Activated CD4-positive, alpha-beta memory T cell treated with anti-CD3 and anti-CD28 coated beads, Interleukin-2, amount 10 ng/mL, durations not matched to agents 7 days and 5 days (primary cell): ENCODE data around the gene LRRC59. TPM values are rescaled to one million over a fixed set of nuclear protein-coding genes. Genes with fewer than 3 reads are reported as not detected.

Source experiments
- CTCF ChIA-PET: fragments of 350-600 bp; sonication (Branson Sonifier 250); formaldehyde crosslinking; loops from one replicate; lab custom pipeline; 2021; ENCODE audit warnings: antibody characterized with exemption, inconsistent platforms; lab: Charles Lee
- POLR2A ChIA-PET: fragments of 350-600 bp; sonication (Branson Sonifier 250); formaldehyde crosslinking; loops from one replicate; lab custom pipeline; 2021; ENCODE audit warnings: antibody characterized with exemption; lab: Charles Lee
- DNase-seq: peaks from one replicate; pipeline ENCODE4 v3.0.0-alpha.2; 2020
- H3K27ac Mint-ChIP-seq: one replicate; pipeline ENCODE4 v1.8.0; 2021; ENCODE audit warnings: mild to moderate bottlenecking, mixed read lengths
- H3K27me3 Mint-ChIP-seq: one replicate; pipeline ENCODE4 v1.8.0; 2021; ENCODE audit warnings: mixed read lengths
- H3K36me3 Mint-ChIP-seq: one replicate; pipeline ENCODE4 v1.8.0; 2021; ENCODE audit warnings: low read depth, mixed read lengths
- H3K4me1 Mint-ChIP-seq: one replicate; pipeline ENCODE4 v1.8.0; 2021; ENCODE audit warnings: mixed read lengths
- H3K4me3 Mint-ChIP-seq: one replicate; pipeline ENCODE4 v1.8.0; 2021; ENCODE audit warnings: mild to moderate bottlenecking, mixed read lengths
- H3K9me3 Mint-ChIP-seq: one replicate; pipeline ENCODE4 v1.8.0; 2021; ENCODE audit warnings: mixed read lengths
- total RNA-seq, 2 experiments: library from RNA; stranded (reverse); gene quantifications; one replicate each; pipeline ENCODE4 v1.2.3, GENCODE V29; 2021

The LRRC59 gene
- total RNA-seq, 2 experiments from 2014 or later: 67.1 to 68.9 TPM

- Mint-ChIP-seq H3K9me3 (peaks cover 2% of the 10 kb centered on the region), H3K4me1 (peaks cover 30% of the 10 kb centered on the region)
- CTCF ChIA-PET: interaction anchor here (0.6 to 3.8 kb wide), 45 partner anchors 8 to 598 kb away, joined by 3 to 75 read pairs (median 7); partner anchors contain the start of genes ACSF2, CHAD, COL1A1 and EME1
Observed at GRCh38 chr17:50396261-50397110, 837 bp downstream of the LRRC59 start.

GRCh38 chr17:50394711-50395110 is 2.6 kb downstream of the LRRC59 start:
- H3K9me3 Mint-ChIP-seq: peaks cover 2% of the 10 kb centered on the region
- H3K4me3 Mint-ChIP-seq: peak overlapping the region; percentile 82
- H3K27me3 Mint-ChIP-seq: no peaks in the 10 kb centered on the region
- peak overlapping the region; percentile 15 for H3K27ac Mint-ChIP-seq
- DNase-seq: no peak
- peaks cover 52% of the 10 kb centered on the region for H3K36me3 Mint-ChIP-seq
- ChIA-PET POLR2A (interaction anchor here (6.2 to 6.4 kb wide), 2 partner anchors 24 to 31 kb away, joined by 55 to 142 read pairs; partner anchors contain the start of genes EME1 and MRPL27), CTCF (interaction anchor here (1.5 to 2.9 kb wide), 2 partner anchors 26 to 33 kb away, joined by 3 to 9 read pairs; no protein-coding TSS in a partner anchor)
- H3K4me1 Mint-ChIP-seq: peaks cover 30% of the 10 kb centered on the region

More at GRCh38 chr17:50396261-50397110, 837 bp downstream of the LRRC59 start:
- POLR2A ChIA-PET: interaction anchor here (0.6 to 6.4 kb wide), 20 partner anchors 8 to 725 kb away, joined by 3 to 142 read pairs (median 6); partner anchors contain the start of genes ACSF2, EME1, MRPL27 and XYLT2
- DNase-seq: peak; percentile 26
- Mint-ChIP-seq H3K27ac (peak overlapping the region; percentile 88), H3K27me3 (no peaks in the 10 kb centered on the region), H3K36me3 (peaks cover 40% of the 10 kb centered on the region), H3K4me3 (peak overlapping the region; percentile 82)

DNA sequence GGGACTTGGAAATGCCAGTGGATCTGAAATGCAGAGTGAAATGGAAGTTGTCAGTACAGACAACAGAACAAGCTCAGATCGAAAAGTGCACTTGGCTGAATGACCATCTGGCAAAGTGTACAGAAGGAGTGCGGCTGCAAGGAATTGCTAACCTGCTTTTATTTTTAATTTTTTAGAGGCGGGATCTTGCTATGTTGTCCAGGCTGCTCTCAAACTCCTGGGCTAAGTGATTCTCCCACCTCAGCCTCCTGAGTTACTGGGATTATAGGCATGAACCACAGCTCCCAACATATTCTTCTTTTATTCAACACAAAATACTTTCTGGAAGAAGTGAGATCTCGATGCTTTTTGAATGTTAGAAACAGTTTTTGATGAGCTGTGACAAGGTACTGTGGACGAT is 3.6 kb downstream of the LRRC59 start:
- CTCF ChIA-PET: interaction anchor here (1.5 to 2.9 kb wide), 2 partner anchors 27 to 32 kb away, joined by 3 to 9 read pairs; no protein-coding TSS in a partner anchor
- Mint-ChIP-seq H3K4me1 (peaks cover 30% of the 10 kb centered on the region), H3K36me3 (peaks cover 61% of the 10 kb centered on the region)

GRCh38 chr17:50392621-50393020 is 4.7 kb downstream of the LRRC59 start:
- Mint-ChIP-seq H3K27me3 (no peaks in the 10 kb centered on the region), H3K36me3 (peaks cover 72% of the 10 kb centered on the region), H3K4me3 (no peak overlapping the region), H3K9me3 (no peaks in the 10 kb centered on the region), H3K4me1 (peaks cover 28% of the 10 kb centered on the region), H3K27ac (no peak overlapping the region)
- ChIA-PET CTCF (interaction anchor here (2.9 kb wide), 1 partner anchor 30 kb away, joined by 9 read pairs; no protein-coding TSS in a partner anchor), POLR2A (interaction anchor here (0.7 to 2.7 kb wide), 4 partner anchors 11 to 33 kb away, joined by 3 to 21 read pairs (median 3); partner anchors contain the start of genes EME1 and MRPL27)
- DNase-seq: no peak

More for the DNA sequence above, 3.6 kb downstream of the LRRC59 start:
- POLR2A ChIA-PET: interaction anchor here (1.0 to 6.4 kb wide), 4 partner anchors 13 to 31 kb away, joined by 3 to 142 read pairs (median 29); partner anchors contain the start of genes EME1 and MRPL27
- Mint-ChIP-seq H3K27me3 (no peaks in the 10 kb centered on the region), H3K9me3 (no peaks in the 10 kb centered on the region), H3K4me3 (no peak overlapping the region), H3K27ac (no peak overlapping the region)
- DNase-seq: no peak

- H3K4me3 Mint-ChIP-seq: no peak overlapping the region
- no peaks in the 10 kb centered on the region for H3K9me3 Mint-ChIP-seq
- no peak for DNase-seq
- H3K4me1 Mint-ChIP-seq: peaks cover 9% of the 10 kb centered on the region
- CTCF ChIA-PET: interaction anchor here (0.5 to 1.7 kb wide), 2 partner anchors 8 to 1417 kb away, joined by 3 to 13 read pairs; partner anchors contain the start of gene LRRC59
- no peak overlapping the region for H3K27ac Mint-ChIP-seq
- peaks cover 88% of the 10 kb centered on the region for H3K36me3 Mint-ChIP-seq
- POLR2A ChIA-PET: interaction anchor here (1.2 to 1.7 kb wide), 3 partner anchors 8 to 10 kb away, joined by 4 to 7 read pairs (median 5); no protein-coding TSS in a partner anchor
- H3K27me3 Mint-ChIP-seq: no peaks in the 10 kb centered on the region
Observed at GRCh38 chr17:50389534-50389933, 7.8 kb downstream of the LRRC59 start.

DNA sequence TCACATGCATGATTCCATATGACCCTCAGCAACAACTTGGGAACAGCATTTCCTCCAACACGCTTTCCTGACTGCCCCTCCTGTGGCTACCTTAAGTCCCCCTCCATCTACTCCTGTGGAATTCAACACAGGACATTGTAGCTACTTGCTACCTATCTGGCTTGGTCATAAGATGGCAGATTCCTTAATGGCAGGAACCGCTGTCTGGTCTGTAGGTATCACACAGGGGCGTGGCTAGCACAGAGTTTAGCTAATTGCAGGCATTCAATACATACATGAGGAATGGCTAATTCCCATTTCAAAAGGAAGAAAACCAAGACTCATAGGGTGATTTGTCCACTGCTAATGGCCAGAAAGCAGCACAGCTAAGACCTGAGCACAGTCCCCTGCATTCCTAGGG is 8.6 kb downstream of the LRRC59 start:
- no peak for DNase-seq
- H3K27ac Mint-ChIP-seq: no peak overlapping the region
- peaks cover 86% of the 10 kb centered on the region for H3K36me3 Mint-ChIP-seq
- H3K4me3 Mint-ChIP-seq: no peak overlapping the region
- H3K9me3 Mint-ChIP-seq: no peaks in the 10 kb centered on the region
- peaks cover 2% of the 10 kb centered on the region for H3K4me1 Mint-ChIP-seq
- no peaks in the 10 kb centered on the region for H3K27me3 Mint-ChIP-seq
- ChIA-PET CTCF (interaction anchor here (1.7 kb wide), 1 partner anchor 9 kb away, joined by 13 read pairs; the partner anchor contains the start of gene LRRC59), POLR2A (interaction anchor here (1.0 to 1.6 kb wide), 4 partner anchors 8 to 12 kb away, joined by 3 to 5 read pairs (median 4); no protein-coding TSS in a partner anchor)

GRCh38 chr17:50386510-50386909 is 10.8 kb downstream of the LRRC59 start:
- Mint-ChIP-seq H3K4me3 (no peak overlapping the region), H3K27me3 (no peaks in the 10 kb centered on the region), H3K9me3 (no peaks in the 10 kb centered on the region), H3K27ac (no peak overlapping the region), H3K4me1 (no peaks in the 10 kb centered on the region), H3K36me3 (peaks cover 89% of the 10 kb centered on the region)
- ChIA-PET POLR2A (interaction anchor here (1.2 to 1.3 kb wide), 3 partner anchors 12 to 21 kb away, joined by 3 to 5 read pairs (median 4); partner anchors contain the start of genes EME1 and MRPL27), CTCF (interaction anchor here (3.1 to 4.7 kb wide), 2 partner anchors 11 to 24 kb away, joined by 10 to 37 read pairs; partner anchors contain the start of gene LRRC59)
- no peak for DNase-seq

DNA sequence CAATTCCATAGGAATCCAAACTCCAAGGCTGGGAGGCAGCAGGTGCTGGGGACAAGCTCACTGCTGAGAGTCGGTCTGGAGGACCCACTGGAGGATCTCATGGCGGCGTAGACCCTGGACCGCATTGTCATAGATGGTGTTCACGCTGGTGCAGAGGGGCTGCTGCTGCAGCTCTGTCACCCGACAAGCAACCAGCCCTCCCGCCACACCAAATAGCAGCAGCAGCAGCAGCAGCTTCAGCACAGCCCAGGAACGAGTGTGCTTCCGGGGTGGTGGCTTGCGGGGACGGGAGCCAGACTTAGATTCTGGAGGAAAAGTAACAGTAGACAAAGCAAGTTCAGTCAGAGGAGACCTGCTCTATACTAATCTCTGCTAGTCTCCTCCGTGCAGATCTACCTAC is 14.4 kb downstream of the LRRC59 start:
- Mint-ChIP-seq H3K27me3 (no peaks in the 10 kb centered on the region), H3K36me3 (peaks cover 91% of the 10 kb centered on the region), H3K27ac (no peak overlapping the region), H3K4me3 (no peak overlapping the region), H3K4me1 (no peaks in the 10 kb centered on the region), H3K9me3 (no peaks in the 10 kb centered on the region)
- DNase-seq: no peak
- ChIA-PET POLR2A (interaction anchor here (4.3 to 8.0 kb wide), 2 partner anchors 10 to 14 kb away, joined by 26 to 44 read pairs; partner anchors contain the start of genes EME1, LRRC59 and MRPL27), CTCF (interaction anchor here (1.1 to 3.9 kb wide), 3 partner anchors 8 to 21 kb away, joined by 3 to 16 read pairs (median 8); partner anchors contain the start of gene LRRC59)

DNA sequence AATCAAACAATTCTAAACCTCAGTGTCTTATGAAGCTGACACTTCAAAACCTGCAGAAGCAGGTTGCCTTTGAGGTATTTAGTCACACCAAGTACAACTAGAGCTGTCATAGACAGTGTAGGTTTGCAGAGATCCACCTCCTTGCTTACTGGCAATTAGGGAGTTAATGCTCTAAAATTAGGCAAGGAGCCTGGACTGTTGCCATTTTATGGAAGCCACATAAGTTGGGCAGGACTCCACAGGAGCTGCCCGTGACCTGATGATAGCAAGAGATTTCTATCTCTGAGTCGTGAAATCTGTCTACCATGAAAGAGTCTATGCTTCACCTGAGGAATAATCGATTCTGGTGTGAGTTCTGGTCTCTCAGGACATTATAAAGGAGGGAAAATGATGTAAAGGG is 15.4 kb downstream of the LRRC59 start:
- Mint-ChIP-seq H3K9me3 (no peaks in the 10 kb centered on the region), H3K36me3 (peaks cover 84% of the 10 kb centered on the region), H3K4me1 (peaks cover 3% of the 10 kb centered on the region), H3K27me3 (no peaks in the 10 kb centered on the region), H3K4me3 (no peak overlapping the region), H3K27ac (no peak overlapping the region)
- DNase-seq: no peak
- ChIA-PET CTCF (interaction anchor here (1.1 to 3.9 kb wide), 3 partner anchors 9 to 20 kb away, joined by 3 to 16 read pairs (median 8); partner anchors contain the start of gene LRRC59), POLR2A (interaction anchor here (0.6 to 8.0 kb wide), 7 partner anchors 8 to 336 kb away, joined by 3 to 44 read pairs (median 3); partner anchors contain the start of genes EME1, LRRC59 and MRPL27)

DNA sequence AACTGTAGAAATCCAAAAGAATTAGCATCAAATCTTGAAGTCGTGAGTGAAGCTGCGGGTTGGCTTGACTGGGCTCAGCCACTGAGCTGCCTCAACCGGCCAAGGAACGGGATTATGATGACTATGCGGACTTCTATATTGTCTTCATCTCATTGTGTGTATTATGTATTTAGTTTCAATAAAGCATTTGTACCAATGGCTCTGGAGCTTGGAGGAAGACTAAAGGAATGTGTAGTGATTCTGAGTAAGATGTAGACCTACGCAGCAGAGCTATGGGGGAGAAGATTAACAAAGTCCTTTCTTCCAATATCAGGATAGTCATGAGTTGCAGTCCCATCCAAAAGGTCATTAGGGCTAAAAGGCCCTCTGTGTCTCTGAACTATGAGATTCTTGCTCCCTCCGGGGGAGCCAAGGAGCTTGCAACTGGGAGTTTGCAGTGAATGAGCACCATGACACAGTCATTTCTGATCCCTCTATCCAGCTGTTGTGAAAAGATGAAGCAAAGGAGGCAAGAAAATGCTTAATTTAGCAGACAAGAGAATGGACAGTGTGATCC is 16.0 kb downstream of the LRRC59 start:
- ChIA-PET POLR2A (interaction anchor here (0.8 to 8.0 kb wide), 8 partner anchors 8 to 39 kb away, joined by 3 to 44 read pairs (median 3); partner anchors contain the start of genes EME1, LRRC59 and MRPL27), CTCF (interaction anchor here (2.0 to 3.9 kb wide), 2 partner anchors 15 to 19 kb away, joined by 8 to 16 read pairs; partner anchors contain the start of gene LRRC59)
- H3K27me3 Mint-ChIP-seq: no peaks in the 10 kb centered on the region
- no peak overlapping the region for H3K27ac Mint-ChIP-seq
- peaks cover 3% of the 10 kb centered on the region for H3K4me1 Mint-ChIP-seq
- no peak for DNase-seq
- H3K36me3 Mint-ChIP-seq: peaks cover 81% of the 10 kb centered on the region
- H3K9me3 Mint-ChIP-seq: no peaks in the 10 kb centered on the region
- H3K4me3 Mint-ChIP-seq: no peak overlapping the region

DNA sequence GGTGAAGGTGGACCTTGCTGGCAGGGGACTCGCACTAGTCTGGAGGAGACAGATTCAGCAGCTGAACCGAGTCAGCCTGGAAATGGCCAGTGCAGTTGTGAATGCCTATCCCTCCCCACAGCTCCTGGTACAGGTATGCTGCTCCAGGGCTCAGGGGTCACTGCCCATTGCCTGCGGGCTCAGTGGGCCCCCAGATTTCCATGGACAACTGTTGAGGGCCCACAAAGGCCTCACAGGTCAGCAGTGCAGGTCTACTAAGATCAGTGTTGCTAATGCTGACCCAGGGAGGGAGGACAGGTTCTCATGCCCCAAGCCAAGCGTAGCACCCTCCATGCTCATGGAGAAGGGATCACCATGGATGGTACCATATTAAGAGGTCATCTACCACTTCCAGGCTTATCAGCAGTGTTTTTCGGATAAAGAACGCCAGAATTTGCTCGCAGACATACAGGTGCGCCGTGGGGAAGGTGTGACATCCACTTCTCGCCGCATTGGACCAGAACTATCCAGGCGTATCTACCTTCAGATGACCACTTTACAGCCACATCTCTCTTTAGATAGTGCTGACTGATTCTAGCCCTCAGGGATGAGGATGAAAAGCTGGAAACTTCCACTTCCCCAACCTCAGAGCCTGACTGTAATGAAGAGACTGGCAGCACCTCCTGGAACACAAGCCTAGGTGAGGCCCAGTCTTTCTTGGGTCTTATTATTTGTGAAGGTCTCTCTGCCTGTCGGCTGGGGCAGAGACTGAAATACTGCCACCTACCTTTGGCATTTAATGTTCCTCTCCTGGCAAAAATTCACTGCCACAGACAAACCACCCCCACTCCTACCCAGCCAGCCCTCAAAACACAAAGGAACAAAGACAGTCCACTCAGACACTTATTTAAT is 16.7 kb downstream of the LRRC59 start:
- Mint-ChIP-seq H3K36me3 (peaks cover 78% of the 10 kb centered on the region), H3K27me3 (no peaks in the 10 kb centered on the region), H3K4me3 (no peak overlapping the region), H3K27ac (no peak overlapping the region), H3K4me1 (peaks cover 3% of the 10 kb centered on the region), H3K9me3 (no peaks in the 10 kb centered on the region)
- ChIA-PET POLR2A (interaction anchor here (0.8 to 8.0 kb wide), 10 partner anchors 8 to 40 kb away, joined by 3 to 44 read pairs (median 4); partner anchors contain the start of genes EME1, LRRC59 and MRPL27), CTCF (interaction anchor here (3.4 to 3.9 kb wide), 2 partner anchors 16 to 19 kb away, joined by 10 to 16 read pairs; partner anchors contain the start of gene LRRC59)
- DNase-seq: no peak
